ENCODE data around the gene UBTFL1.
"Not testable (repeated sequence)": the region's sequence is repeated elsewhere in the genome, so short reads cannot be mapped to it uniquely, and the experiment has no call there.

The UBTFL1 gene, protein sequence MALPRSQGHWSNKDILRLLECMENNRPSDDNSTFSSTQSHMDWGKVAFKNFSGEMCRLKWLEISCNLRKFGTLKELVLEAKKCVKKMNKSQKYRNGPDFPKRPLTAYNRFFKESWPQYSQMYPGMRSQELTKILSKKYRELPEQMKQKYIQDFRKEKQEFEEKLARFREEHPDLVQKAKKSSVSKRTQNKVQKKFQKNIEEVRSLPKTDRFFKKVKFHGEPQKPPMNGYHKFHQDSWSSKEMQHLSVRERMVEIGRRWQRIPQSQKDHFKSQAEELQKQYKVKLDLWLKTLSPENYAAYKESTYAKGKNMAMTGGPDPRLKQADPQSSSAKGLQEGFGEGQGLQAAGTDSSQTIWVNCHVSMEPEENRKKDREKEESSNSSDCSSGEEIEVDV

DNA sequence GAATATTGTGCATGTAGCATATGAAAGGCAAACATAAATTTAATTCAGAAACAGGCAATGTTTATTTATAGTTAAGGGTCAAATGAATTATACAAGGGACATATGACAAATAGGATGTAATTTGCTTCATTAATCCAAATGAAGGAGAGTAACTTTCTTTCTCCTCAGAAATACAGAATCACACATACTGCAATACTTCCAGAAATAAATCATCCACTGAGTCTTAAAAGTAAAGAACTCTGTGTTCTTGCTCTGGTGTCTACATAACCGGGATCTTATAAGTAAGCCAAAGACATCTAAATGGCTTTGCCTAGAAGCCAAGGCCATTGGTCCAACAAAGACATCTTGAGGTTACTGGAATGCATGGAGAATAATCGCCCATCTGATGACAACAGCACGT is at the start of gene UBTFL1:
Gene UBTFL1, plus strand, starts transcription at position 301 of the 400 bp plus-strand sequence. Its CDS starts 0 bp downstream, at position 301.
- not testable (repeated sequence) for DNase-seq (ENCODE audit: low read depth in 2 of 2)

DNA sequence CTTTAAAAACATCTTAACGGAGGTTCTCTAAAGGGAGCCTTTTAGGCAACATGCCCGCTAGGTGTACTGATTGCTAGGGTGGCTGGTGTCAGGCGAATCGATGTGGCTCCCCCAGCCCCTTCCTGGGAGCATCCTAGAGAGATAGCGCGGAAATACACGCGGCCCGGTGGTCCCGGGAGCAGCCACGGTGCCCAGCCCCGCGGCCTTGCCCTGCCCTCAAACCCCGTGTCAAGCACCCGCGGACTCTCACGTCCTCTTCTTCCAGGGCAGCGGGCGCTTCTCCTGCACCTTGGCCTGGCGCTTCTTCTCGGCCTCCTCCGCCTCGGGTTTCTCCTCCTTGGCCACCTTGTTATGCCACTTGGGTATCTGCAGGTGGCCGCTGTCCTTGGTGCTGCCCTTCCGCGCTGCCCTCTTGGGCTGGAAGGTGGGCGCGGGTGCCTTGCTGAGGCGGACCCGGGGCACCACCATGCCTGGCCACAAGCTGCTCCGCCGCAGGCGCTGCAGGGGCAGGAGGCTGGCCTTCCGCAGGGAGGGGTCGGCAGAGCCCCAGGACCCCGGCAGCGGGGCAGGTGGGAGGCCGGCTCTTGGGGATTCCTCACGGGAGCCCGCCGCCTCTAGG is 34.0 kb upstream of the UBTFL1 start:
- DNase-seq (ENCODE audit: low read depth in 2 of 2) = not testable (repeated sequence)

DNA sequence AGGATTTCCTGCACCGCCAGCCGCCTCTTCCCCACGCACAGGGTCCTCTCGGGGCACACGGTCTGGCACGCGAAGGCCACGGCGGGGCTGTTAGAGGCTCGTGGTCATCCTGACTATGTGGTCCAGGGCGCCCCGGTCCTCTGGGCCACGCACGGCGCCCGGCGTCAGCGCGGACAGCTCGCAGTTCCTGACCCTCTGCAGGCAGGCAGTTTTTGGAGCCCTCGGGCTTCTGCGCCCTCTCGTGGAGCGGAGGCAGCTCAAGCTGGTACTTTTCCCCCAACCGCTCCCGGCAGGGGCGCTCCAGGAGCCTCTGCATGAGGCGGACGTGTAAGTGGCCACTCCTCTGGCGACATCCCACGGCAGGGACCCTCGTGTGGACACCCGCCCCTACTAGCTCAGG is 33.4 kb upstream of the UBTFL1 start:
- DNase-seq (ENCODE audit: low read depth in 2 of 2) = not testable (repeated sequence)

DNA sequence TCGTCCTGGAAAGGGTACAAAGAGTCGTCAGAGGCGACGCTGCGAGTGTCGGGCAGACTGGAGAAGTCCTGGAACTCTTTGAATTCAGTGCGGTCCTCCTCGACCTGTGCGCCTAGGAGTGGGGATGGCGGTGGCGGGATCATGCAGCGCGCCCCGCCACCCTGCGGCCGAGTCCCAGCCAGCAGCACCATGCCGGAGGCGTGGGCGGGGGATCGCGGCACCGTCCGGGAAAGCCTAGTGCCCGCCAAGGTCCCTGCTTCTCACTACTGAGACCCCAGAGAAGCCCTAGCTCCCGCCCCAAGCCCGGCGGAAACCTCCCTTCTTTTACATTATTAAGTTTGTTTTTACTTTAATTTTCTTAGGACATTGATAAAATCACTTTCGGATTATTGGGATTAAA is 32.2 kb upstream of the UBTFL1 start:
- DNase-seq (ENCODE audit: low read depth in 2 of 2) = not testable (repeated sequence)

DNA sequence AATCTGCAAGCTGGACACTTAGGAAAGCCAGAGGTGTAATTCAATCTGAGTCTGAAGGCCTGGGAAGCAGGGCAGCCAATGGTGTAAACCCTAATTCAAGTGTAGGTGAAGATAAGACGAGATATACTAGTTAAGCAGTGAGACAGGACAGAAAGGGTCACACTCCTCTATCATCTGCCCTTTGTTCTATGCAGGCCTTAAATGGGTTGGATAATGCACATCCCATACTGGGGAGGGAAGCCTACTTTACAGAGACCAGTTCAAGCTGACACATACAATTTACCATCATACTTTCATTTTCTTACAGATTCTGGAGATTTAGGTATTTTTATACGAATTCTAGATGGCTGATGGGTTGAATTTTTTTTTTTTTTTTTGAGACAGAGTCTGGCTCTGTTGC is 3.0 kb downstream of the UBTFL1 start:
- DNase-seq (ENCODE audit: low read depth in 2 of 2) = not testable (repeated sequence)

DNA sequence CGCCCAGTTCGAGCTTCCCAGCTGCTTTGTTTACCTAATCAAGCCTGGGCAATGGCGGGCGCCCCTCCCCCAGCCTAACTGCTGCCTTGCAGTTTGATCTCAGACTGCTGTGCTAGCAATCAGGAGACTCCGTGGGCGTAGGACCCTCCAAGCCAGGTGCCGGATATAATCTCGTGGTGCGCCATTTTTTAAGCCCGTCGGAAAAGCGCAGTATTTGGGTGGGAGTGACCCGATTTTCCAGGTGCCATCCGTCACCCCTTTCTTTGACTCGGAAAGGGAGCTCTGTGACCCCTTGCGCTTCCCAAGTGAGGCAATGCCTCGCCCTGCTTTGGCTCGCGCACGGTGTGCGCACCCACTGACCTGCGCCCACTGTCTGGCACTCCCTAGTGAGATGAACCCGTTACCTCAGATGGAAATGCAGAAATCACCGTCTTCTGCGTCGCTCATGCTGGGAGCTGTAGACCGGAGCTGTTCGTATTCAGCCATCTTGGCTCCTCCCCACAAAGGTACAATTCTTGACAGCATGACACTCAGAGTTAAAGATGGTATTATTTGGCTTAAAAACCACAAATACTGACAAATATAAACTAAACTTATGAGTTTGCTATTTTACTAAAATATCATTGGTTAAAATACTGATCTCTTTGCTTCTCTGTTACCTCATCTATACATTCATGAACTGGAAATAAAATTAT is 9.6 kb downstream of the UBTFL1 start:
- DNase-seq (ENCODE audit: low read depth in 2 of 2) = not testable (repeated sequence)

DNA sequence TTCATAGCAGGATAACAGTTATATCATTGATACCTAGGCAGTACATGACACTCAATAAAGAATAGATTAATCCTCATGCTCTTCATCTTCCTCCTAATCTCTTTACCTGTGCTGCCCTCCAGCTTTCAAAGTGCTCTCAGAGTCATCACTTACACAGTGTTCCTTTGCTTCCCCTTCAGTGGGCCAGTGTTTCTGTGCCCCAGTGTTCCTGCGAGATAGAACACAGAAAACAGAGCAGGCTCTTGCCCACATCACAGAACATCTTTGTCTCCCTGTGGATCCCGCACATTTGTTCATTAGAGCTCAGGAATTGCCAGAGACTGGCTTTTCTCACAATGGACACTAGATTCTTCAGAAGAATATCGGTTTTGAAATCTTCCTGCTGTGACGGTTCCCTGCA is 12.5 kb downstream of the UBTFL1 start:
- DNase-seq (ENCODE audit: low read depth in 2 of 2) = not testable (repeated sequence)

DNA sequence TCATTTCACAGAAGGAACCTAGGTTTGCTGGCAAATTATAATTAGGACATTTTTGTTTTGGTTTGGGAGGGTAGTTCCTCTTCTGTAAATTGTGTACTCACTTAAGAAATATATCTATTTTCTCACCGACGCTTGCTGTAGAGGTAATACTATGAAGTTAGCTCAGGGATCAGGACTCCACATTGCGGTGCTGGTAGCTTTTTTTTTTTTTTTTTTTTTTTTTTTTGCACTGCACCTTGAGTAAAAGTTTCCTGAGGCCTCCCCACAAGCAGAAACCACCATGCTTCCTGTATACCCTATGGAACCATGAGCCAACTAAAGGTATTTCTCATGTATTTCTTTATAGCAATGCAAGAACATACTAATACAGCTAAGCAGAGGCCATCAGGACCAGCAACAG is 14.7 kb downstream of the UBTFL1 start:
- no peak for DNase-seq (ENCODE audit: low read depth in 2 of 2)

DNA sequence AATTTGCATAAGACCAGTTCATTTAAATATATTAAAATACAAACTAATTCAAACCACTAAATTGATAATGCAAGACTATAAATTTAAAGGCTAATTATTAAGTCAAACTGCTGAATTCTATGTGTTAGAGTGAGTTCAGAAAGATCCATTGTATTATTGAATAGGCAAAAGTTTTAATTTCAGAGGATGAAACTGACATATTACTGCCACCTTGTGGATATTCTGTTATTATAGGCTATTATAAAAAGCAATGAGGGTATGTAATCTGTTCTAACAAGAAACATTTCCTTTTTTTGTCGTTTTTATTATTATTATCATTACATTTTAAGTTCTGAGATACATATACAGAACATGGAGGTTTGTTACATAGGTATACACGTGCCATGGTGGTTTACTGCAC is 27.8 kb downstream of the UBTFL1 start:
- no peak for DNase-seq (ENCODE audit: low read depth in 2 of 2)

DNA sequence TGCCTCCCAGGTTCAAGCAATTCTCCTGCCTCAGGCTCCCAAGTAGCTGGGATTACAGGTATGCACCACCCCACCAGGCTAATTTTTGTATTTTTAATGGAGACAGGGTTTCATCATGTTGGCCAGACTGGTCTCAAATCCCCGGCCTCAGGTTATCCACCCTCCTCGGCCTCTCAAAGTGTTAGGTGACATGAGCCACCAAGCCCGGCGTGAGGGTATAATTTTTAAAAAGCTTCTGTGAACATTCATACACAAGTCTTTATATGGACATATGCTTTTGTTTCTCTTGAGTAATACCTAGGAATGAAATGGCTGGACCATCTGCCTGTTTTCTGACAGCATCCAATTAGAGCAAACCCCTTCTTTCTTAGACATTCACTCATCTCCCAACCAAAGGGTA is 34.4 kb downstream of the UBTFL1 start:
- DNase-seq (ENCODE audit: low read depth in 2 of 2) = no peak

DNA sequence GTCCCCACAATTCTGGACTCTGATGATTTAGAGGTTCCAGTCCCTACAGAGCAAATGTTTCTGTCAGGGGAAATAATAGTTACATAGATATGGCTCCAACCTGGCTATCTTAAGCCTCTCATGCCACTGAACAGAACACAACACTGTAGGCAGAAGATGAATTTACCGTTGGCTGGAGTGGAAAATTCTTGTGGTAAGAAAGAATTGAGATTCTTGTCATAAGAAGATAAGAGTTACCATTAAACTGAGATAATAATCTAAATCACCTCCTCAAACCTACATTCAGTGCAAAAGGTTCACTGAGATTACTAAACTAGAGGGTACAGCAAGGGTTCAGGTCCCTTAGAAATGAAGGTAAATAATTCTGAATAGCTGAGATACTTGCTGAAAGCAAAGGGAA is 38.6 kb downstream of the UBTFL1 start:
- DNase-seq (ENCODE audit: low read depth in 2 of 2) = no peak

DNA sequence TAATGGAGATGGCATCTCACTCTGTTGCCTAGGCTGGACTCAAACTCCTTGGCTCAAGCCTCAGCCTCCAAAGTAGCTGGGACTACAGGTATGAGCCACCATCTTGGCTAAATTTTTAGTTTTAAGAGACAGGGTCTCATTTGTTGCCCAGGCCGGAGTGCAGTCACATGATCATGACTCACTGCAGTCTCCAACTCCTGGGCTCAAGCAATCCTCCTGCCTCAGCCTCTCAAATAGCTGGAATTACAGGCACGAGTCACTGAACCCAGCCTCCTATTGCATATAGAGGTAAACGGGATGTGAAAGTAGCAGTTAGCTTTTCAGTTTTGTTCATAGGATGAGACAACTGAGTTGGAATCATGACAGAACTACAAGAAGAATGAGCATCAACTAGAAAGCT is 39.2 kb downstream of the UBTFL1 start:
- DNase-seq (ENCODE audit: low read depth in 2 of 2) = no peak

DNA sequence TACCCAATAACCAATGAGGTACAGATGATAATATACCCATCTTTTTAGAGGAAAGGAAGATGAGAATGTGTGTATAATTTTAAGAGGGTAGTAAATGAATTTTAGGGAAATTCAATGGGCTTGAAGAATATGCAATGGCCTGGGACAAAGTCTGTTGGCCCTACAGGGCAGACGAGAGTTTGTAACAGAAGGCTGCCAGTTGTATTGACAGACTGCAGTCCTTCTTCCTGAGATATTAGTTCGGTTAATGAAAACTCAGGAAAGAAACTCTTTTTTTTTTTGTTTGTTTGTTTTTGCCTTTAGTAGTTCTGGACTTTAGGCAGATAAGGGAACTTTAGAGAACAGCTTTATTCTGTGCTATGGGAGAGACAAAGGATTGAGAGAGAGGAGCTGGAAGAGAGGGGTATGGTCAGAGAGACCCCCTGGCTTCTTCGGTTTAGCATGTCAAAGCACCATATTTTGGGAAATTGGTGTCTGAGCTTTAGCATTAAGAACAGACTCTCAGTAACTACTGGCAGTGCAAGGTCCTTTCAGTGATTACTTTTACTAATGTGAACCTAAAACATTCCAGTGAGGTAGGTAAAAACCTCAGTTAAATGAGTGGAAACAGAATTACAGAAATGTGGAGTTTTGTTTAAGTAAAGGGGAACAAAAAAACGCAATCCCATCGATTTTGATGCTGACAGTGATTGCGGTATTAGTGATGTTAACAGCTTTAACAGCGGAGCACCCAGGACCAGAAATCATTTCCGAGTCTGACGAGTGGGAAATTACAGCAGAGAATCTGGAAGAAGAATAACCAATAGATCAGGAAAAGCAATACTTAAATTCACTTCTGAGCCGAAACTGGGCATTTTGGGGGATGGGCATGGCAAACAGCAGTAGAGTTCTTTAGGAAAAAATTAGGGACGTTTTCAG is 48.1 kb downstream of the UBTFL1 start:
- DNase-seq (ENCODE audit: low read depth in 2 of 2) = no peak

DNA sequence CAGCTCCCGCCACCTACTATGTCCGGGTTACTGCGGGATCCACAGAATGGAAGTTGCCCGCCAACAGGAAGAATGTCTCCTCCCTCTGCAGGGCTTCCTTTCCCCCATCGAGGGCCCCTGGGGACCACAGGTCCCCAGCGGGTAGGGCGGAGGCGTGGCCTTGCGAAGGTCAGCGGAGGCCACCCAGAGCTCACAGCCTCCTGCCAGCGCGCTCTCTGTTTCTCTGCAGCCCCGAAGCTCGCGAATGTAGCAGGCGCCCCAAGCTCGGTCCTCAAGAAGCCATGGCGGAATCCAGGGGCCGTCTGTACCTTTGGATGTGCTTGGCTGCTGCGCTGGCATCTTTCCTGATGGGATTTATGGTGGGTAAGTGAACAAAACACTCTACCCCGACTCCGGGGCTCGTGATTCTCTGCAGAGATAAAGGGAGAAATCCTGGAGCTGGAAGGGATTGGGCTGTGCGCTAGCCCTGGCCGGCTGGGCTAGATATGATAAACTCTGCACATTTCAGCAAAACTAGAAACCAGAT is 48.8 kb downstream of the UBTFL1 start, which contains the start of gene NAALAD2:
Gene NAALAD2, plus strand, starts transcription at position 186 of the 526 bp plus-strand sequence. Its CDS starts 96 bp downstream, at position 282.
- DNase-seq (ENCODE audit: low read depth in 2 of 2) = no peak

DNA sequence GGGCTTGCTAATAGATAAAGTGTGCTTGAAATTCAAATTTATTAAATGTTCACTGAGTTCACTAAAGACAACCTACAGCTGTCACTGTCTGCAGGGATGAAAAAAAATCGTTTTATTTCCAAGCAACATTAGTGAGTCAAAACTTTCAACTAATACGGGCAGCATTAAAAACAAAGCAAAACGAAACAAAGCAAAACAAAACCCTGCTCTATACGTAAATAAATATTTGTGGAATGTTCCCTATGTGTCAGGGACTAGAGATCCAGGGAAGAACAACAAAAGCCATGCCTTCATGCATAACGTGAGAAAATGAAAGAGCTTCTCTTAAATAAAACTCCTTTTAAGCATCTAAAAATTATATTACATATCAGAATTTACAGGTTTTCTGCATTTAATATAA is 49.3 kb downstream of the UBTFL1 start:
- no peak for DNase-seq (ENCODE audit: low read depth in 2 of 2)
